Measurements from ENCODE around the gene UNC45B.
"Not testable (repeated sequence)": the region's sequence is repeated elsewhere in the genome, so short reads cannot be mapped to it uniquely, and the experiment has no call there.

The UNC45B gene

DNA sequence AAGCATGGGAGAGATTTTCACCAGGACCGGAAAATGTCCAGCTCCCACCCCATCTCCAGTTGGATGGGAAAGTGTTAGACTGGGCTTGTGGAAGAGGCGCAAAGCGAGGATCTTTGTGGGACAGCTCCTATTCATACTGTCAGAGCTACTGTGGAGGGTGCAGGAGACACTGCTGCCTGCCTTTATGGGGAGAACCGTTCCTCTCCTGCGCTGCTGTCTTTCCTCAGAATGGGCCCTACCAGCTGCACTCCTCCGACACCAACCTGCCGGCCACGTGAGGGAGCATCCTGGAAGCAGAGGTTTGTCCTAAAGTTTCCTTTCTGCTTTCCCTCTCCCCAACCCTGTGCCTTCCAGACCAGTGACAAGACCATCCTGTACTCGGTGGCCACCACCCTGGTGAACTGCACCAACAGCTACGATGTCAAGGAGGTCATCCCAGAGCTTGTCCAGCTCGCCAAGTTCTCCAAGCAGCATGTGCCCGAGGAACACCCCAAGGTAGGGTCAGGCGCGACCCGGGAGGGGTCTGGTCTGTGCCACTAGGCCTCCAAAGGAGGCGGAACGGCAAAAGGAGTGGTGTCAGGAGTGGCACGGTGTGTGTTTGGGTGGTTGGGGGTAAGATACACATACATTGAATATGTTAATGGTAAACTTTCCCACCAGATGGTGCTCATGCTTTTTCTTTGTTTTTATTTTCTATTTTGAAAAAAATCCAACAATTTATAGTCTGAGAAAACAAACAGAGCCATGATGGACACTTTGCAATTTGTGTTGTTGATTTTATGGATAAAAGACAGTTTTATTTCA, 23.6 kb downstream of the UNC45B start:
- no peak for DNase-seq (ENCODE audit: low spot score)

DNA sequence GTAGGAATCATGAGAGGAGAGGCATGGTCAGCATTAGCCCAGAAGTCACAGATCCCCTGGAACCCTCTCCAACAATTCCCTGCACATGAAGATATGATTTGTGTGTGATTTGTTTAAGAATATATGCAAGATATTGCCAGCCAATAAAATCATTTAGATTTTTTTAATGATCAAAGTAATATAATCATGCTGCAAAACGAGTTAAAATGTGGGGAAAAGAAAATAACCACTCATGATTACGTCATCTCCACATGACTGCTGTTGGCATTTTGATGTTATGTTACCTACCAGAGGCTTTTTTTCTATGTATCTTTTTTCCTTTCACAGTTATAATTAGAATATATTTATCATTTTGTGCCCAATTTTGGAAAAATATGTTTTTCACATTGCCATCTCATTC, 24.2 kb downstream of the UNC45B start:
- DNase-seq (ENCODE audit: low spot score), result no peak

DNA sequence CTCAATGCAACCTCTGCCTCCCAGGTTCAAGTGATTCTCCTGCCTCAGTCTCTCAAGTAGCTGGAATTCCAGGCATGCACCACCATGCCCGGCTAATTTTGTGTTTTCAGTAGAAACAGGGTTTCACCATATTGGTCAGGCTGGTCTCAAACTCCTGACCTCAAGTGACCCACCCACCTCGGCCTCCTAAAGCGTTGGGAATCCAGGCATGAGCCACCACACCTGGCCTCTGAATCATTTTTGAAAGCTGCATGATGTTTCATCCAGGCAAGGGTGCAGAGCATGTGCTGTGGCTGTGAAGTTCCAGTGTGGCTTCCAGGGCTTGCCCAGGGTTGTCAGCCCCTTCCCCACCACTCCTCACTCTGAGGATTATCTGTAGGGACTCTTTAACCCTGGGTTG, 24.7 kb downstream of the UNC45B start:
- DNase-seq (ENCODE audit: low spot score), result not testable (repeated sequence)

DNA sequence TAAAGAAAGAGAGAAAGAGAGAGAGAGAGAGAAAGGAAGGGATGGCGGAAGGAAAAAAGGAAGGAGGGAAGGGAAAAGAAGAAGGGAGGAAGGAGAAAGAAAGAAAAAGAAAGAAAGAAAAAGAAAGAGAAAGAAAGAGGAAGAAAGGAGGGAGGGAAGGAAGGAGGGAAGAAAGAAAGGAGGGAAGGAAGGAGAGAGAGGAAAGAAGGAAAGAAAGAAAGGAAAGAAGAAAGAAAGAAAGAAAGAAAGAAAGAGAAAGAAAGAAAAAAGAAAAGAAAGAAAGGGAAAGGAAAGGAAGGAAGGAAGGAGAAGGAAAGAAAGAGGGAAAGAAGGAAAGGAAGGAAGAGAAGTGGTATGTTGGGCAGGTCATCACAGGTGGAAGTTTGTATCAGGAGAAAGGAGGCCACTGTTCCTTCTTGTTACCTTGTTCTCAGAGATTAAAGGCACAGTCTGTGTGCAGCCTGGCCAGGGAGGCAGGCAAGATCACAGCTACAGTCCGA, 27.3 kb downstream of the UNC45B start:
- no peak for DNase-seq (ENCODE audit: low spot score)

DNA sequence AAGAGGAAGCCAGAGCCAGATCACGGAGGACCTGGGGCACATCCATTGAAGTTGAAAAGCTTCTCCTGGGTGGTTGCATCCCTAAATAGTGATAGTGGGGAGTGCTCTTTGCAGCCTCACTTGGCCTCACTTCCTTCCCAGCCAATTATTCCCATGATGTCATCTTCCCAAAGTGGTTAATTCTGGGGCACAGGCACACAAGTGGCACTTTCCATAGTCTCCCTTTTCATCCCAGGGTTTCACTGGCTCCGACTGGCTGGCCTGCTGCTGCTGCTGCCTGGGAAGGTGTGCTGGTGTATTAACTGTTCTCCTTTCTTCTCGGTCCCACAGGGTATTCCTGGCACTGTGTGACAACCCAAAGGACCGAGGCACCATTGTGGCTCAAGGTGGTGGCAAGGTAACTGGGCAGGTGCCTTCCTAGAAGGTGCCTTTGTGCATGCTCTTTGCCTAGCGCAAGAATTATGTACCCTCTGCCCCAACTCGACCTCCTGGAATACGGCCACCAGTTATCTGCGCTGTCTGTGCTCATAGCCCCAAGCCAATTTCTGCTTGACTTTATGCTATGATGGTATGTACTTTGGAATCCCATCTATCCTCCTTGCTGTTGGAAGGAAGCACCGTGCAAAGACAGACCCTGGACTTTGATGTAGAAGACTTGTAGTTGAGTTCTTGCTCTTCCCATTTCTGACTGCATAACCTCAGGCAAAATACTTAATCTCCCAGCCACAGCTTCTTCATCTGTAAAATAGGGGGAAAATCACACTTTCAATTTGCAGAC, 28.2 kb downstream of the UNC45B start:
- DNase-seq (ENCODE audit: low spot score), result no peak

DNA sequence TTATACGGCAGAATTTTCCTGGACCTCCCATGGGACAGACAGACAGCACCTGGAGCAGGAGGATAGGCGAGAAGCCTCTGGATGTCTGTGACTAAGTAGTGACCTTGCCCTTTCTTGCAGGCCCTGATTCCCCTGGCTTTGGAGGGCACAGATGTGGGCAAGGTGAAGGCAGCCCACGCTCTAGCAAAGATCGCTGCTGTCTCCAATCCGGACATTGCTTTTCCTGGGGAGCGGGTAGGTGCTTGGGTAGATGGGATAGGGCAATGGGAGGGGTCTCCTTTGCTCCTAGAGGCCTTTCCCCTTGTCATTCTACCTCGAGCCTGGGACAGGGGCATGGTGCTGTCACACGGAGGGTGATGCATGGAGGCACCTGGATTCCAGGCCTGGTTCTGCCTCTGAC, 29.3 kb downstream of the UNC45B start:
- DNase-seq (ENCODE audit: low spot score), result no peak

DNA sequence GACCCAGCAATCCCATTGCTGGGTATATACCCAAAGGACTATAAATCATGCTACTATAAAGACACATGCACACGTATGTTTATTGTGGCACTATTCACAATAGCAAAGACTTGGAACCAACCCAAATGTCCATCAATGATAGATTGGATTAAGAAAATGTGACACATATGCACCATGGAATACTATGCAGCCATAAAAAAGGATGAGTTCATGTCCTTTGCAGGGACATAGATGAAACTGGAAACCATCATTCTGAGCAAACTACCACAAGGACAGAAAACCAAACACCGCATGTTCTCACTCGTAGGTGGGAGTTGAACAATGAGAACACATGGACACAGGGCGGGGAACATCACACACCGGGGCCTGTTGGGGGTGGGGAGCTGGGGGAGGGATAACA, 31.8 kb downstream of the UNC45B start:
- not testable (repeated sequence) for DNase-seq (ENCODE audit: low spot score)

DNA sequence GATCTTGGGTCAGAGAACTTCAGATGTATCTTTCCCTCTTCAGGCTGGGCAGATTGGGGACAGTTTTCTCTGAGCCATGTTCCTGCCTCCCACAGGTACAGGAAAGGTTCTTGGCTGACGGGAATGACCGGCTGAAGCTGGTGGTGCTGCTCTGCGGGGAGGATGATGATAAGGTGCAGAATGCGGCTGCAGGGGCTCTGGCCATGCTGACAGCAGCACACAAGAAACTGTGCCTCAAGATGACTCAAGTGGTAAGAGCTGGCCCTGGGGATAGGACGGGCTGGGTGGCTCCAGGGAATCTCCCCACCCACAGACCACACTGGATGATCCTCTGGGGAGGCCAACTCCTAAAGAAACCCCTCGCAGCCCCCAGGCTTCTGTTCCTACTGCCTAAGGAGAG, 35.7 kb downstream of the UNC45B start:
- no peak for DNase-seq (ENCODE audit: low spot score)

DNA sequence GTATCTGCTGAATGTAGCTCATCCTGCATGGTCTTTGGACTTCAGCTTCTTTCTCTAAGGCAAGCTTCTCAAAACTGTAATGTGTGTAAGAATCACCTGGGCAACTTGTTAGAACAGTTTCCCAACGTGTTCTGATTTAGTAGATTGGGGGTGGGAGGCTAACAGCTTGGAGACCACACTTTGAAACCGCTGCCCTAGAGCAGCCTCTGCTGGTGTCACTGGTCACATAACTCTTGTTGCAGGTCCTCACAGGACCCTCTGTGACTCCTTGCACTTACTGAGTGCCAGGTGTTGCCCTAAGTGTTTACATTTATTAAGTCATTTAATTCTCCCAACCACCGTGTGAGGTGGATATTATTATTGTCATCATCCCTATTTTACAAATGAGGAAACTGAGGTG, 36.7 kb downstream of the UNC45B start:
- no peak for DNase-seq (ENCODE audit: low spot score)

DNA sequence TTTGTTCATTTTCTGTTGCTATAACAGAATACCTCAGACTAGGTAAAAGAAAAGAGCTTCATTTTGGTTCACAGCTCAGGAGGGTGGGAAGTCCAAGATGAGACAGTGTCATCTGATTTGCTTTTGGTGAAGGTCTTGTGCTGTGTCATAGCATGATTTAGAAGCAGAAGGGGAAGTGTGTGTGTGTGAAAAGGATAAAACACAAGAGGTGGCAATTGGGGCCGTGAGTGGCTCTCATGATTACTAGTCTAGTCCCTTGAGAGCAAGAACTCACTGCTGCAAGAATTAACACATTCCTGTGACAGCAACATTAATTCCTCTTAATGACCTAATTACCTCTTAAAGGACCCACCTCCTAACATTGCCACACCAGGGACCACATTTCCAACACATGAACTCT, 38.2 kb downstream of the UNC45B start:
- DNase-seq (ENCODE audit: low spot score), result no peak

DNA sequence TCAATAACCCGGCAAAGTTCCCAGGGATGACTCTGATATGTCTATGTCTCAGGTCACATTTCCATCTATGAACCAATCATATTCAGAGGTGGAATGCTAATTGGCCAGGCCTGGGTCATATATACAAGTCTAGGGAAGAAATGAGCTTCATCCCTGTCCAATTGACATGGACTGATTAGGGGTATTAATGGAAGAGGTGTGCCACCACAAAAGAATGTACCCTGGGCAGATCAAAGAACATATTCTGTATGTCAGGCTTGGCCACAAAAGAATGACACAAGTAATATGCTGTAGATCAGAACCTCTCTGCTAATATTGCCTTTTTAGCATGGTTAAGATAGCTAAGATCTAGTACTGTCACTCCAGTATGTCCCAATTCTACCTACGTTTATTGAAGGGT, 39.9 kb downstream of the UNC45B start:
- no peak for DNase-seq (ENCODE audit: low spot score)

DNA sequence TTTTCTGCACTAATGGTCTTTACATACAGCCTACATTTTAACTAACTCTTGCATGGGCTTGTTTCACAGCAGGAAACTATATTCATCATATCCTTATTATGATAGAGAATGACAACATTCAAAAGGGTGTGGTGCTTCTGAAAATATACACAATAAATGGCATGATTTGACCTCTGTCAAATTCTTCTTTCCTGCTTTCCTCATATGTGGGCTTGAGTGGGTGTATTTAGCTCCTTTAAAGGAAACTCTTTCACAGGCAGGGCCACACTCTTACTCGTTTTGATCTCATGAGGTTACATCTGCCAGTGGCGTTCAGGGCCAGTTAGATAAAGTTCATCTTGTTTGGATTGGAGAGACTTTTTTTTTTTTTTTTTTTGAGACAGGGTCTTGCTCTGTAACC, 40.5 kb downstream of the UNC45B start:
- DNase-seq (ENCODE audit: low spot score), result no peak

DNA sequence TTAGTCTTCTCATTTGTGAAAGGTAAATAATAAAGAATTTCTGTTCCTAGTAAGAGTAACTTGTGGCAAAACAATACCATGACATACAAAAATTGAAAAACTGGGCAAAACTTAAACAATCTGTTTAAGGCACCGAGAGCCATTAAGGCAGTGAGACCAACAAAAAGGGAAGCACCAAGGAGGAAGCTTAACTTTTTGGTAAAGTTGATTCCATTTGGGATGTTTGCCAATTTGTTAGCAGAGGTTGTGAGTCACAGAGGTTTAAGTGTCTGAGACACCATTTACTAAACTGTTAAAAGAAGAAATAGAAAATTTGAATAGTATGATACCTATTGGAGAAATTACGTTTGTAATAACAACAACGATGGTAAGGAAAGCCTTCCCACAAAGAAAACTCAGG, 41.7 kb downstream of the UNC45B start:
- peak; percentile 4 for DNase-seq (ENCODE audit: low spot score)

DNA sequence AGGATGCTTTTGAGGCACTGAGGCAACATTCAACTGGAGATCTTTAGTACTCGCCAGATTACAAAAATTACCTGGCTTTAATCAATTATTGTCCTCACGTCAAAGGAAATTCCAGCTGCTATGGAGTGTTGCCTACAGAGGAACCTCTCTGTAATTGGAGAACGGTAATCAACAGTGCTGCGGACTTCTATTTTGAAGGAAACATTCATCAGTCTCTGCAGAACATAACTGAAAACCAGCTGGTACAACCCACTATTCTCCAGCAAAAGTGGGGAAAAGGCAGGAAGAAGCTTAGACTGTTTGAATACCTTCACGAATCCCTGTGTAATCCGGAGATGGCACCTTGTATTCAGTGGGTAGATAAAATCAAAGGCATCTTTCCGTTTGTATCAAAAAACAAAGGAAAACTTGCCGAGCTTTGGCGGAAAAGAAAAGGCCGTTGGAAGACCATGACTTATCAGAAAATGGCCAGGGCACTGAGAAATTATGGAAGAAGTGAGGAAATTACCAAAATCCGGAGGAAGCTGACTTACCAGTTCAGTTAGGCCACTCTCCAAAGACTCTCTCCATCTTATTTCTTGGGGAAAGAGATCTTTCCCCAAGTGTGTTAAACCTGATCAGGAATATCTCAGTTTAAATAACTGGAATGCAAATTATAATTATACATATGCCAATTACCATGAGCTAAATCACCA, 43.5 kb downstream of the UNC45B start:
- no peak for DNase-seq (ENCODE audit: low spot score)

DNA sequence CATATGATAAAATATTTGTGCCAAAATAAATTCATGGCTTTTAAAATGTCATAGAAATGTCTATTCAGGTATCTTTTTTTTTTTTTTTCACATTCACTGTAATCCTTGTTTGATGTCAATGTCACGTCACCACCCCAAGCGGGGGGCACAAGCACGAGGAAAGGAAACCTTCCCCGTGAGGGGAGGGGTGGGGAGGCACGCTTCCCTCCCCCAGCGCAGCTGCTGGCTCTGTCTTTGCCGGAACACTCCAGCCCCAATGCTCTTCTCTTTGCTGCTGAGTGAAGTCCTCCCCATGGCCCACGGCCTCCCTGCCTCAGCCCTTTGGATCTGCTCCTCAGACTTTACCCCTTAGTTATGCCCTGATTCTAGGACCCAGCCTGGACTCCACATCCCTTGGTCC, 45.1 kb downstream of the UNC45B start:
- DNase-seq (ENCODE audit: low spot score), result no peak

DNA sequence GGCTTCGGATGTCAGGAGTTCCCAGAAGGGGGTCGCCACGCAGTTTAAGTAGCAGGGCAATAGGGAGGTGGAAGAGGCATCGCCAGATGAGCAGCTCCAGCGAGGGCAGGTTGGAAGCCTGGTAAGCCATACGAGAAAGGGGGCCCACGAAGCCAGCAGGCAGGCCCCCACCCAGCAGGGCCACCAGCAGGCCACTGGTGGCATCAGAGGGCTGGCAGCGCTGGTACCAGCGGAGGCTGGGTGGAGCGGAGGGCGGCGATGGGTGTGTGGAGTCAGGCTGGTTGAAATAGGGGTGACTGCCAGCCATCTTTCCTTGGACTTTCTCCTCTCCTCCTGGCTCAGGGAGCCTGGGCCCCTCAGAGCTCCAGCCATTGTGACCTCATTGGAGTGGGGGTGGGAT, 46.4 kb downstream of the UNC45B start, which contains the start of gene SLC35G3:
Gene SLC35G3, minus strand, starts transcription at position 393 of the 400 bp plus-strand sequence. Its CDS starts 86 bp downstream, at position 307.
- DNase-seq (ENCODE audit: low spot score), result not testable (repeated sequence)

DNA sequence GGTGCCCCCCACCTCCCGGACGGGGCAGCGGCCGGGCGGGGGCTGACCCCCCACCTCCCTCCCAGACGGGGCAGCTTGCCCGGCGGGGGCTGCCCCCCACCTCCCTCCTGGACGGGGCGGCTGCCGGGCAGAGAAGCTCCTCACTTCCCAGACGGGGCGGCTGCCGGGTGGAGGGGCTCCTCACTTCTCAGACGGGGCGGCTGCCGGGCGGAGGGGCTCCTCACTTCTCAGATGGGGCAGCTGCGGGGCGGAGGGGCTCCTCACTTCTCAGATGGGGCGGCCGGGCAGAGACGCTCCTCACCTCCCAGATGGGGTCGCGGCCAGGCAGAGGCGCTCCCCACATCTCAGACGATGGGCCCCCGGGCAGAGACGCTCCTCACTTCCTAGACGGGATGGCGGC, 47.4 kb downstream of the UNC45B start:
- DNase-seq (ENCODE audit: low spot score), result not testable (repeated sequence)

DNA sequence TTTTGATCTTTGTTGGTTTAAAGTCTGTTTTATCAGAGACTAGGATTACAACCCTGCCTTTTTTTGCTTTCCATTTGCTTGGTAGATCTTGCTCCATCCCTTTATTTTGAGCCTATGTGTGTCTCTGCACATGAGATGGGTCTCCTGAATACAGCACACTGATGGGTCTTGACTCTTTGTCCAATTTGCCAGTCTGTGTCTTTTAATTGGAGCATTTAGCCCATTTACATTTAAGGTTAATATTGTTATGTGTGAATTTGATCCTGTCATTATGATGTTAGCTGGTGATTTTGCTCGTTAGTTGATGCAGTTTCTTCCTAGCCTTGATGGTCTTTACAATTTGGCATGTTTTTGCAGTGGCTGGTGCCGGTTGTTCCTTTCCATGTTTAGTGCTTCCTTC, 55.0 kb downstream of the UNC45B start:
- DNase-seq (ENCODE audit: low spot score), result not testable (repeated sequence)

DNA sequence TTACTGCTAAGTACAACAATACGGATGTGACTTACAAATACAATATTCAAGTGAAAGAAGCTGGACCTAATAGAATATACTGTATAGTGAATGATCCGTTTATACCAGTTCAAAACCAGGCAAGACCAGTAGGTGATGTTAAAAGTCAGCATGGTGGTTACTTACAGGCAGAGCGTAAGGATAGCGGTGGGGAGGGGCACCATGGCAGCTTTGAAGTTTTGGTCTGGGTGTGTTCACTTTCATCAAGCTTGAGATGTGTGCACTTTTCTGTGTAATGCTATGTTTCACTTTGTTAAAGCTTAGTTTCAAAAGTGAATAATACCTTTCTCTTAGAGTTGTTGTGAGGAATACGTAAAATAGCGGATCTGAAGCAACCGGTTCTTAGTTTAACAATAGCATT, 63.1 kb downstream of the UNC45B start:
- DNase-seq (ENCODE audit: low spot score), result no peak

DNA sequence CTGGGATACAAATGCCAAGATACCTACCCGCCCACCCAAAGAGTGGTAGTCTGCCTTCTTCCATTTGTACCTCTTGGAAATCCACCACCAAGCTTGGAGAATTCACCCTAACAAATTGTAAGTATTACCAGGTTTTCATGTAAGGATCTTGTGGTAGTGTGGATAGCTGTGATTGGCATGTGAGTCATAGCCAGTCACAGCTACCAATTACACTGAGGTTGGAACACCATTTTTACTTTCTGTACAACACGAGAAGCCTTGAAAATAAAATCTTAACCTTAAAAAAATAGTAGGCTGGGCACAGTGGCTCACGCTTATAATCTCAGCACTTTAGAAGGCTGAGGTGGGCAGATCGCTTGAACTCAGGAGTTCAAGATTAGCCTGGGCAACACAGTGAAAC, 65.1 kb downstream of the UNC45B start:
- DNase-seq (ENCODE audit: low spot score), result no peak

DNA sequence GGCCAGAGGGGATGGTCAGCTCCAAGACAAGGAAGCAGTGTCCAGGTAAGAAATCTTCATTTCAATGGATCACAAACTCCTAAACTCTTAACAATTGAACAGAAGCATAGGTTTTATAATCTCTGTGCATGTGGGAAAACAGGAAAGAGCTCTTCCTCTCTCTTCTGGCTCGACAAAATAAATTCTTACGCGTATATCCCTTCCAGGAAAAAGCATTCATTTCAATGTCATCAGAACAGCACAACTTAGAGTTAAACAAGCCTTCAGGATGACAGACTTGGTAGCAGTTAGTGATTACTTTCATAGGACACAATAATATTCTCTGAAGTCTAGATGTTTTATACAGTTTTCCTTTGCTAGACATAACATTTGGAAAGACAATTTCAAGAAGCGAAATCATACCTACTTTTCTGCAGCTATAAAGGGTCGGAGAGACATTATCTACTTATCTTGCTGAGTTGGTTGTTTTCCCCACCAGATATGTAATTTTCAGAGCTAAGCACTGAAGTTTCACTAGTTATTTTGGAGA, 65.9 kb downstream of the UNC45B start:
- DNase-seq (ENCODE audit: low spot score), result no peak

DNA sequence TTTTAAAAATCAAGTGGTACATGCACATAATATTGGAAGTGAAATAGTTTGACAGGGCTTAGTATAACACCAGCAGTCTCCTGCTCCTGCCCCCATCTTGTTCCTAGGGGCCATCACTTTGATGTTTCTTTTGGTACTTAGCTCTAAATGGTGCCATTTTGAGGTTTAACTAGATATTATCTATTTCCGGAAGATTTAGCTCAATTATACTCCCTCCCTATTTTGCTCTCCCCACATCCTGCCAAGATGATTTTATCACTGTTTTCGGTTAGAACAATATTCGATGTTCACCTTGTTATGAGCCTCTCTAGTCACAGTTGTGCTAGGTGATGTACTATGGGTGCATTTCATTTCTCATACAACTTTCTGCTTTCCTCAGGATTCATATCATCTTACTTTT, 66.6 kb downstream of the UNC45B start:
- DNase-seq (ENCODE audit: low spot score), result no peak
